Neuronal stem cell (in vitro differentiated cells): Measurements from ENCODE around the gene MAP3K5.

ENCODE experiments used
- DNase-seq: peaks from one replicate; pipeline ENCODE4 v3.0.0-alpha.2; 2013; ENCODE audit warnings: low spot score
- H2AFZ ChIP-seq: one replicate; pipeline ENCODE4 v1.6.1; 2013; ENCODE audit warnings: mild to moderate bottlenecking, low read length, inconsistent platforms
- H2AK5ac ChIP-seq: 2 replicates; pipeline ENCODE4 v1.6.1; 2013; ENCODE audit warnings: low read depth, mild to moderate bottlenecking, inconsistent platforms, low read length, moderate library complexity, mixed read lengths
- H2BK120ac ChIP-seq: 2 replicates; pipeline ENCODE4 v1.6.1; 2013; ENCODE audit warnings: low read depth, mild to moderate bottlenecking, inconsistent platforms, low read length, moderate library complexity, mixed read lengths
- H2BK12ac ChIP-seq: one replicate; pipeline ENCODE4 v1.6.1; 2013; ENCODE audit warnings: low read length, inconsistent platforms
- H2BK15ac ChIP-seq: 2 replicates; pipeline ENCODE4 v1.6.1; 2013; ENCODE audit warnings: mild to moderate bottlenecking, low read length, inconsistent platforms, mixed read lengths
- H2BK5ac ChIP-seq: one replicate; pipeline ENCODE4 v1.6.1; 2013; ENCODE audit warnings: inconsistent platforms, mild to moderate bottlenecking, low read length, moderate library complexity
- H3K14ac ChIP-seq: one replicate; pipeline ENCODE4 v1.6.1; 2013; ENCODE audit warnings: low read length, inconsistent platforms
- H3K18ac ChIP-seq: 2 replicates; pipeline ENCODE4 v1.6.1; 2013; ENCODE audit warnings: low read length, inconsistent platforms
- H3K23ac ChIP-seq: 2 replicates; pipeline ENCODE4 v1.6.1; 2013; ENCODE audit warnings: low read depth, mild to moderate bottlenecking, mixed read lengths, low read length, inconsistent platforms; ENCODE audit not compliant: poor library complexity
- H3K27ac ChIP-seq: replicated peaks from 3 replicates; pipeline ENCODE4 v1.5.1; 2013; ENCODE audit warnings: low read length, inconsistent platforms
- H3K27me3 ChIP-seq, 3 experiments: 2 replicates each; pipeline ENCODE4 v1.6.1; 2013; ENCODE audit warnings: low read length in 3 of 3, mild to moderate bottlenecking in 2 of 3, inconsistent platforms in 1 of 3, low read depth in 1 of 3, mixed read lengths in 1 of 3, moderate library complexity in 1 of 3; ENCODE audit not compliant: control insufficient read depth in 3 of 3, insufficient read depth in 3 of 3
- H3K36me3 ChIP-seq, 2 donors: replicated peaks in 1 of 2; 2 replicates each; pipeline ENCODE4 v1.6.1; 2013; ENCODE audit warnings: low read length in 2 of 2; ENCODE audit not compliant: control insufficient read depth in 2 of 2, insufficient read depth in 2 of 2
- H3K4ac ChIP-seq: 2 replicates; pipeline ENCODE4 v1.6.1; 2013; ENCODE audit warnings: inconsistent platforms, mild to moderate bottlenecking, low read length, moderate library complexity
- H3K4me1 ChIP-seq, 2 donors: 1 replicate in 1 of 2; 2 replicates in 1 of 2; pipeline ENCODE4 v1.6.1; 2013; ENCODE audit warnings: low read length in 2 of 2, low read depth in 1 of 2; ENCODE audit not compliant: control insufficient read depth in 2 of 2, insufficient read depth in 1 of 2
- H3K4me2 ChIP-seq: one replicate; pipeline ENCODE4 v1.6.1; 2013; ENCODE audit warnings: mild to moderate bottlenecking, low read length, inconsistent platforms; ENCODE audit not compliant: insufficient read depth, poor library complexity, severe bottlenecking
- H3K4me3 ChIP-seq, 2 donors: 2 replicates each; pipeline ENCODE4 v1.5.1; 2013; ENCODE audit warnings: low read length in 2 of 2, mild to moderate bottlenecking in 2 of 2, inconsistent platforms in 1 of 2, moderate library complexity in 1 of 2
- H3K79me1 ChIP-seq: one replicate; pipeline ENCODE4 v1.6.1; 2013; ENCODE audit warnings: low read depth, mild to moderate bottlenecking, inconsistent platforms, low read length, moderate library complexity
- H3K9ac ChIP-seq: one replicate; pipeline ENCODE4 v1.6.1; 2013; ENCODE audit warnings: mild to moderate bottlenecking, low read depth, low read length, inconsistent platforms; ENCODE audit not compliant: poor library complexity
- H3K9me3 ChIP-seq, 2 donors: replicated peaks in 1 of 2; 2 replicates each; pipeline versions ENCODE3 to v1.6.1; 2013; ENCODE audit warnings: low read length in 2 of 2, mild to moderate bottlenecking in 2 of 2, inconsistent platforms in 1 of 2, low read depth in 1 of 2, mixed read lengths in 1 of 2, moderate library complexity in 1 of 2; ENCODE audit not compliant: control insufficient read depth in 2 of 2, insufficient read depth in 1 of 2
- H4K8ac ChIP-seq: one replicate; pipeline ENCODE4 v1.6.1; 2013; ENCODE audit warnings: low read depth, mild to moderate bottlenecking, inconsistent platforms, low read length, moderate library complexity
- H4K91ac ChIP-seq: one replicate; pipeline ENCODE4 v1.6.1; 2013; ENCODE audit warnings: low read length, low read depth, mild to moderate bottlenecking, inconsistent platforms; ENCODE audit not compliant: poor library complexity
- WGBS, 2 donors: extraction: QIAGEN DNeasy Blood & Tissue Kit; methylation state at CpG; one replicate each; pipeline ENCODE4 v1.1.7; 2013; ENCODE audit warnings: missing lambda C conversion rate in 2 of 2, mixed read lengths in 1 of 2; ENCODE audit not compliant: insufficient read length in 2 of 2, insufficient replicate concordance in 1 of 2; ENCODE audit errors: extremely low coverage in 2 of 2; 5-methylcytosine and 5-hydroxymethylcytosine counted together

Gene MAP3K5

DNA sequence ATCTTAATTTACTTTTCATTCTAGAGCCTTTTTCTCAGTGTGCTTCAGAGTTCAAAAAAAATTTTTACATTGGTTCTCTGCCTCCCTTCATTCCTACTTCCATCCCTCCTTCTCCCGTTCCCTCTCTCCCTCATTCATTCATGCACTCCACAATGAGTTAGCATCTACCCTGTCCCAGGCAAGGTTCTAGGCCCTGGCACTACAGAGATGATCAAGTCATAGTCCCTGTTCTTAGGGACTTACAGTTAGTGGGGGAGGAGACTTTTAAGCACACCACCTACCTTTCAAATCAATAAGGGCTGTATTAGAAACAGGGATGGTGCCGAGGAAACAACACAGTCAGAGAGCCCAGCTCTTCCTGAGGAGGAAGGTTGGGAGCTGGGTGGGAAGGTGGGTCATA is 40.3 kb downstream of the MAP3K5 start:
- Histone ChIP-seq H4K91ac (no peak overlapping the region), H3K18ac (no peak overlapping the region), H3K36me3 (no peaks in the 10 kb centered on the region), H4K8ac (no peak overlapping the region), H3K27me3 (no peaks in the 10 kb centered on the region), H2AK5ac (no peak overlapping the region), H3K9me3 (no peaks in the 10 kb centered on the region), H3K27ac (no peak overlapping the region), H2BK12ac (no peak overlapping the region), H2BK5ac (no peak overlapping the region), H2BK15ac (no peak overlapping the region), H3K23ac (no peak overlapping the region), H3K4me1 (peaks cover 0 to 2% of the 10 kb centered on the region in 2 donors), H3K4me2 (no peak overlapping the region), H3K79me1 (no peaks in the 10 kb centered on the region), H3K14ac (no peak overlapping the region), H3K9ac (no peak overlapping the region), H2AFZ (no peak overlapping the region), H3K4me3 (no peak overlapping the region), H2BK120ac (no peak overlapping the region), H3K4ac (no peak overlapping the region)
- WGBS, 2 donors: 100% methylated on average over 1 of the region's 2 CpGs; no CpG with 5 or more reads in 1 of the 2 donors
- no peak for DNase-seq

GRCh38 chr6:136751522-136751956 is 40.7 kb downstream of the MAP3K5 start:
- H3K9me3 ChIP-seq: no peaks in the 10 kb centered on the region
- no peaks in the 10 kb centered on the region for H3K36me3 ChIP-seq
- H3K23ac ChIP-seq: no peak overlapping the region
- H2BK12ac ChIP-seq: no peak overlapping the region
- no peak overlapping the region for H3K4me2 ChIP-seq
- no peak overlapping the region for H3K14ac ChIP-seq
- no peaks in the 10 kb centered on the region for H3K79me1 ChIP-seq
- no peak overlapping the region for H2AK5ac ChIP-seq
- DNase-seq: no peak
- H3K4me1 ChIP-seq: peaks cover 0 to 2% of the 10 kb centered on the region in 2 donors
- no peak overlapping the region for H2AFZ ChIP-seq
- H3K27ac ChIP-seq: no peak overlapping the region
- no CpG with 5 or more reads among the region's 5 CpGs for WGBS, 2 donors
- H4K91ac ChIP-seq: no peak overlapping the region
- no peak overlapping the region for H3K18ac ChIP-seq
- H2BK15ac ChIP-seq: no peak overlapping the region
- no peak overlapping the region for H3K4me3 ChIP-seq
- H2BK120ac ChIP-seq: no peak overlapping the region
- H3K4ac ChIP-seq: no peak overlapping the region
- H2BK5ac ChIP-seq: no peak overlapping the region
- no peak overlapping the region for H3K9ac ChIP-seq
- no peaks in the 10 kb centered on the region for H3K27me3 ChIP-seq
- no peak overlapping the region for H4K8ac ChIP-seq

DNA sequence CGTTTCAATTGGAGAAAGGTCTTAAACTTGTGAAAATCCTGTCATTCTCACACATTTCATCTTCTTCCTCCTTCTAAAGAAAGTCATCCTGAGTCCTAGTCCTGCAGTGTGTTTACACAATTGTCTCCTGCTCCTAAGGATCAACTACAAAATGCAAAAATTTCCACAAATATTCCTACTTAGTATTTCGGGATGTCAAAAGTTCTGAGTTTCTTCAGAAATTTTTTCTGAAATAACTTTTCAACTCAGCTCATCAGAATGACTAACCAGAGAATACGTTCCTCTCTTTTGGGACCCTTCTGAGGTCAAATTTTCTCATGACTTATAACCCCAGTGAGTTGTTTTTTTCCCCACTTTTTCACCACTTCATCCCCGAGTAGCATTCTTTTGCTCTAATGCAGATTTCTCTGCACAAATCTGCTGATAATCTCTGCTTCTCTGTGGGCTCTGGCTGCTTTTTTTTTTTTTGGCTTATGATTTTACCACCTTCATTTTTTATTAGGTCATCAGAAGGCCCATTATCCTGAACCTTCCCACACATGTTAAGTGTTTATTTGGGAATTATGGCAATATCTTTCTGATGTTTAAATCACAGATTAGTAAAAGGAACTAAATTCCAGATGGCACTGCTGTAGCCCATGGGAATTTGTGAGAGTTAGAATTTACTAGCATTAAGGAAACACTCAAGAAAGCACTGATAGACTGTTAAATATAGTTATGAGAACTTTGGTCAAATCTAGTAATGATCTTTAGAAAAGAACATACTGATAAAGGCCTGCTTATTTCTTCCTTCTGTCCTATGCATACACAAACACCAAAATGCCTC is 41.4 kb downstream of the MAP3K5 start:
- Histone ChIP-seq H2AFZ (no peak overlapping the region), H3K27ac (no peak overlapping the region), H2BK15ac (no peak overlapping the region), H3K27me3 (no peaks in the 10 kb centered on the region), H3K4ac (no peak overlapping the region), H2BK12ac (no peak overlapping the region), H3K4me1 (peaks cover 0 to 2% of the 10 kb centered on the region in 2 donors), H2BK5ac (no peak overlapping the region), H3K4me2 (no peak overlapping the region), H3K23ac (no peak overlapping the region), H3K18ac (no peak overlapping the region), H3K4me3 (no peak overlapping the region), H2AK5ac (no peak overlapping the region), H4K91ac (no peak overlapping the region), H3K9me3 (no peaks in the 10 kb centered on the region), H2BK120ac (no peak overlapping the region), H3K14ac (no peak overlapping the region), H3K79me1 (no peaks in the 10 kb centered on the region), H3K9ac (no peak overlapping the region), H3K36me3 (no peaks in the 10 kb centered on the region), H4K8ac (no peak overlapping the region)
- DNase-seq: no peak
- WGBS, 2 donors: no CpG with 5 or more reads among the region's 4 CpGs

DNA sequence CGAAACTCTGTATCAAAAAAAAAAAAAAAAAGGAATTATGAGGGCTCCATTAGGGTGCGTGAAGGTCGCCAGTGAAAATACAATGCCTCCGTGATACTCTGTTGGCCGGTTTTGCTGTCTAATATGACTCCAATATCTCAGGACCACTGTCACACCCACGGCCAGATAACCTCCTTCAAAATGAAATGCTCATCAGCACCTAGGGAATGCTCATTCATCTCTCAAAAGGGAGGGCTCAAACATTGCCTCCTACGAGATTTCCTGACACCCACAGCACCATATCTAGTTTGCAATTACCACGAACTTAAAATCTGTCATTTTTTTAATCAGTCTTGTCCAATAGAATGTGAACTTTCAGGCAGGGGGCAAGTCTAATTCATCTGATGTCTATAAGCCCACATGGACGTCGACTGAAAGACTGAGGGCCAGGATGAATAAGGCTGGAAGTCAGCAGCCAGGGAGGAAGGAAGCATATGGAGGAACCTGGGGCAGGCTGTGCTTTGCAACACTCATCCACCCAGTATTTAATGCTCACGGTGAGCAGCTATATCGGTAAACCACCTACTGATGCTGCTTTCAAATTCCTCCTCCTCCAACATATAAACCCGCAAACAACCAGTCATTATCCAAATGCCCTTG is 42.8 kb downstream of the MAP3K5 start:
- Histone ChIP-seq H2AK5ac (no peak overlapping the region), H2BK5ac (no peak overlapping the region), H3K23ac (no peak overlapping the region), H3K4me2 (no peak overlapping the region), H3K14ac (no peak overlapping the region), H4K91ac (no peak overlapping the region), H3K9ac (no peak overlapping the region), H3K36me3 (no peaks in the 10 kb centered on the region), H3K18ac (no peak overlapping the region), H3K27me3 (no peaks in the 10 kb centered on the region), H2BK120ac (no peak overlapping the region), H3K4ac (no peak overlapping the region), H2BK12ac (no peak overlapping the region), H3K9me3 (no peaks in the 10 kb centered on the region), H2BK15ac (no peak overlapping the region), H3K79me1 (no peaks in the 10 kb centered on the region), H4K8ac (no peak overlapping the region), H2AFZ (no peak overlapping the region), H3K4me1 (peaks cover 2 to 4% of the 10 kb centered on the region in 2 donors), H3K4me3 (no peak overlapping the region), H3K27ac (no peak overlapping the region)
- DNase-seq: no peak
- no CpG with 5 or more reads among the region's 13 CpGs for WGBS, 2 donors
